Tibial artery (tissue), 4 donors: ENCODE measurements around the gene TMEM242.

Experiments
- DNase-seq, 2 donors: peaks; one replicate each; pipeline ENCODE4 v3.0.0-alpha.2; 2019
- H3K27ac ChIP-seq, 2 donors: fragments of 200-600 bp; sonication (generic) in 1 of 2; 1 replicate in 1 of 2; 2 replicates in 1 of 2; pipeline ENCODE4 v1.5.1; 2018 to 2019; ENCODE audit warnings: mild to moderate bottlenecking in 1 of 2
- H3K27me3 ChIP-seq, 2 donors: fragments of 200-600 bp; sonication (generic) in 1 of 2; one replicate each; pipeline versions ENCODE4 v1.5.1 to v1.6.0; 2016 to 2019
- H3K36me3 ChIP-seq, 3 donors: fragments of 200-600 bp; sonication (generic) in 2 of 3; one replicate each; pipeline ENCODE4 v1.5.1; 2016 to 2019; ENCODE audit warnings: mild to moderate bottlenecking in 2 of 3
- H3K4me1 ChIP-seq, 4 donors: fragments of 200-600 bp; sonication (generic) in 2 of 4; 1 replicate in 3 of 4; 2 replicates in 1 of 4; pipeline ENCODE4 v1.5.1; 2016 to 2019
- H3K4me3 ChIP-seq, 2 donors: fragments of 200-600 bp; sonication (generic) in 1 of 2; 1 replicate in 1 of 2; 2 replicates in 1 of 2; pipeline ENCODE4 v1.5.1; 2018 to 2019; ENCODE audit warnings: mild to moderate bottlenecking in 2 of 2
- H3K9me3 ChIP-seq, 3 donors: fragments of 200-600 bp; sonication (generic) in 1 of 3; one replicate each; pipeline ENCODE4 v1.5.1; 2016 to 2019
- intact Hi-C: fragments of 100-400 bp; cut with DNase I; formaldehyde crosslinking; loops from one replicate; pipeline ENCODE4 v1.15.0; 2023; ENCODE audit warnings: low total_unique reads
- TF ChIP-seq, protein P1 (sequence below), 2 experiments: fragments of 200-600 bp in 1 of 2; fragments of 450-650 bp in 1 of 2; IDR thresholded peaks; one replicate each; pipeline ENCODE4 v1.5.1; 2017 to 2019; ENCODE audit warnings: antibody characterized with exemption in 2 of 2, mild to moderate bottlenecking in 1 of 2, moderate library complexity in 1 of 2

Gene TMEM242

GRCh38 chr6:157267654-157268053 is 55.7 kb downstream of the TMEM242 start:
- H3K4me3 ChIP-seq = no peak overlapping the region
- no peaks in the 10 kb centered on the region for H3K9me3 ChIP-seq
- H3K4me1 ChIP-seq = peaks cover 0 to 64% (median 32%) of the 10 kb centered on the region in 4 donors
- TF ChIP-seq, protein P1, sequence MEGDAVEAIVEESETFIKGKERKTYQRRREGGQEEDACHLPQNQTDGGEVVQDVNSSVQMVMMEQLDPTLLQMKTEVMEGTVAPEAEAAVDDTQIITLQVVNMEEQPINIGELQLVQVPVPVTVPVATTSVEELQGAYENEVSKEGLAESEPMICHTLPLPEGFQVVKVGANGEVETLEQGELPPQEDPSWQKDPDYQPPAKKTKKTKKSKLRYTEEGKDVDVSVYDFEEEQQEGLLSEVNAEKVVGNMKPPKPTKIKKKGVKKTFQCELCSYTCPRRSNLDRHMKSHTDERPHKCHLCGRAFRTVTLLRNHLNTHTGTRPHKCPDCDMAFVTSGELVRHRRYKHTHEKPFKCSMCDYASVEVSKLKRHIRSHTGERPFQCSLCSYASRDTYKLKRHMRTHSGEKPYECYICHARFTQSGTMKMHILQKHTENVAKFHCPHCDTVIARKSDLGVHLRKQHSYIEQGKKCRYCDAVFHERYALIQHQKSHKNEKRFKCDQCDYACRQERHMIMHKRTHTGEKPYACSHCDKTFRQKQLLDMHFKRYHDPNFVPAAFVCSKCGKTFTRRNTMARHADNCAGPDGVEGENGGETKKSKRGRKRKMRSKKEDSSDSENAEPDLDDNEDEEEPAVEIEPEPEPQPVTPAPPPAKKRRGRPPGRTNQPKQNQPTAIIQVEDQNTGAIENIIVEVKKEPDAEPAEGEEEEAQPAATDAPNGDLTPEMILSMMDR (IDR thresholded peaks at IDR 0.05) = no peak
- no peaks in the 10 kb centered on the region for H3K36me3 ChIP-seq
- H3K27ac ChIP-seq = peak overlapping the region; percentile 69 to 78
- no peaks in the 10 kb centered on the region for H3K27me3 ChIP-seq
- DNase-seq = peak; percentile 3 to 42
- intact Hi-C loops = no loop called here

DNA sequence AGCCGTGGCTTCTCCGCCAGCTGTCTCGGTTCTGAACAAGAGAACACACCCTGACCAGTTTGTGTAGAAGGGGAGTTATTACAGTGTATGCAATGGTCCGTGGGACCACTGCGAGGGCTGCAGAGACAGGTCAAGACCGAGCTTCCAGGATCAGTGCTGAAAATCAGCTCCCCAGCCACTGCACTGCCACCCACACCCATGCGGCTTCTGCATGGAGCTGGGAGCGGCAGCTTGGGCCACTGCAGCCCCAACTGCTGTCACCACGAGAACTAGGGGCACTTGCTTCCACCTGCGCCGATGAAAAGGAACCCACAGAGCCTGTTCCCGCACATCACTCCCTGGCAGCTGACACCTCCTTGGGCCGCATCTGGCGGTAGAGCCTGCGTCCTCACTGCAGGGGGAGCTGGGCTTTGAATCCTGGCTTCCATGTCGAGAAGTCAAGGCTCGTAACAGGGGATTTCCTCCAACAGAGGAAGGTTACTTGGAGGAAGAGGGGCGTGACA is 56.2 kb downstream of the TMEM242 start:
- DNase-seq = peak in 1 of 2 donors; percentile 58
- H3K4me3 ChIP-seq = no peak overlapping the region
- TF ChIP-seq, protein P1 (IDR thresholded peaks at IDR 0.05) = no peak
- intact Hi-C loops = no loop called here
- H3K27me3 ChIP-seq = no peaks in the 10 kb centered on the region
- no peaks in the 10 kb centered on the region for H3K9me3 ChIP-seq
- H3K36me3 ChIP-seq = no peaks in the 10 kb centered on the region
- H3K27ac ChIP-seq = no peak overlapping the region
- peaks cover 0 to 64% (median 28%) of the 10 kb centered on the region in 4 donors for H3K4me1 ChIP-seq

- Histone ChIP-seq H3K27me3 (no peaks in the 10 kb centered on the region), H3K4me3 (no peak overlapping the region), H3K36me3 (no peaks in the 10 kb centered on the region), H3K4me1 (peaks cover 0 to 57% (median 21%) of the 10 kb centered on the region in 4 donors), H3K27ac (no peak overlapping the region), H3K9me3 (no peaks in the 10 kb centered on the region)
- intact Hi-C loops = no loop called here
- TF ChIP-seq, protein P1 (IDR thresholded peaks at IDR 0.05) = no peak
- DNase-seq = peak; percentile 10 to 62
These were observed 56.8 kb downstream of the TMEM242 start for GRCh38 chr6:157266274-157267101.

DNA sequence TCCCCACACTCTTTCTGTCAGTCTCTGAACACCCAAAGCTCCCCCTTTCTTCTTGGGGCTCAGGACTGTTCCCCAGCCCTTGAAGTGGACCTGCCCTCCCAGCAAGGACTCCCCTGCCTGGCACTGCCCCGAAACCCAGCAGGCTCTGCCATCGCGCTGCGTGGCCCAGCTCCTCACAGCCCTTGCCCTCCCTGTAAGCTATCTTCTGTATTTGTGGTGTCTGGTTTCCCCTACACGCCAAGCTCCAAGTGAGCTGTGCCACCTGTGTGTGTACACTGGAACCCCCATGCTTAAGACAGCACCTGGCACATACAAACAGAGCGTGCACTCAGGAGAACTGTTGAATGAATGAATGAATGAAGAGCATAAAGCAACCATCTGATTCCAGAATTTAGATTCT is 57.7 kb downstream of the TMEM242 start:
- TF ChIP-seq, protein P1 (IDR thresholded peaks at IDR 0.05) = no peak
- DNase-seq = peak in 1 of 2 donors; percentile 31
- no peaks in the 10 kb centered on the region for H3K27me3 ChIP-seq
- peaks cover 0 to 55% (median 21%) of the 10 kb centered on the region in 4 donors for H3K4me1 ChIP-seq
- H3K9me3 ChIP-seq = no peaks in the 10 kb centered on the region
- H3K36me3 ChIP-seq = no peaks in the 10 kb centered on the region
- intact Hi-C loops = no loop called here
- no peak overlapping the region for H3K27ac ChIP-seq
- H3K4me3 ChIP-seq = no peak overlapping the region

DNA sequence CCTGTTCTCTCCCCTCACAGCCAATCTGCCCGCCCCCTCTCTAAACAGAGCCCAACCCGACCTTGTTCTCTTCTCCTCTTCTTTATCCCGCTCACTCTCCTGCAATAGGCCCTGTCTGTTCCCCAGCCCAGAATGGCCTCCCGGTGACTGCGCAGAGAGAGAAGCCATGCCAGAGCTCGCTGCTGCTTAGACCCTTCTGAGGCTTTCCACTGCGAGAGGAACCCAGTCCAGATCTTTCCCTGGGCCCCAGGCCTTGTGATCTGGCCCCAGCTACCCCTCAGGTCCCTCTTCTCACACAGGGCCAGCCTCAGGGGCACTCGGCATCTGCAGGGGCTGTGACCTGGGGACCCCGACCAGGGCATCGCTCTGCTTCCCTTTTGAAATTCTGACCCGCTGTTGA is 58.1 kb downstream of the TMEM242 start:
- Histone ChIP-seq H3K4me1 (peaks cover 0 to 55% (median 21%) of the 10 kb centered on the region in 4 donors), H3K27ac (peak overlapping the region; percentile 60 to 68), H3K9me3 (no peaks in the 10 kb centered on the region), H3K4me3 (no peak overlapping the region), H3K27me3 (no peaks in the 10 kb centered on the region), H3K36me3 (no peaks in the 10 kb centered on the region)
- intact Hi-C loops = no loop called here
- peak; percentile 10 to 58 for DNase-seq
- TF ChIP-seq, protein P1 (IDR thresholded peaks at IDR 0.05) = no peak
